Gastroesophageal sphincter (tissue), 4 donors: Measurements from ENCODE around the gene PDZD7. TPM values are rescaled to one million over a fixed set of nuclear protein-coding genes. Genes with fewer than 3 reads are reported as not detected.

Experiments
- ATAC-seq: fragments of 150-250 bp; one replicate; pipeline ENCODE4 v1.9.1; 2016; ENCODE audit warnings: mild to moderate bottlenecking, moderate library complexity
- H3K27ac ChIP-seq, 4 donors: fragments of 200-600 bp; sonication (generic) in 3 of 4; 1 replicate in 3 of 4; 2 replicates in 1 of 4; pipeline ENCODE4 v1.5.1; 2016 to 2019
- H3K27me3 ChIP-seq: fragments of 200-600 bp; sonication (generic); one replicate; pipeline ENCODE4 v1.5.1; 2019
- H3K36me3 ChIP-seq, 2 donors: fragments of 200-600 bp; sonication (generic); one replicate each; pipeline ENCODE4 v1.5.1; 2019; ENCODE audit warnings: control low read depth in 1 of 2
- H3K4me1 ChIP-seq, 3 donors: fragments of 200-600 bp; sonication (generic); 1 replicate in 2 of 3; 2 replicates in 1 of 3; pipeline ENCODE4 v1.5.1; 2016 to 2019; ENCODE audit warnings: control low read depth in 2 of 3
- H3K4me3 ChIP-seq, 2 donors: fragments of 200-600 bp; sonication (generic); one replicate each; pipeline ENCODE4 v1.5.1; 2019; ENCODE audit warnings: mild to moderate bottlenecking in 1 of 2, moderate library complexity in 1 of 2
- H3K9me3 ChIP-seq, 3 donors: fragments of 200-600 bp; sonication (generic); one replicate each; pipeline ENCODE4 v1.5.1; 2017 to 2019; ENCODE audit warnings: control low read depth in 2 of 3
- EP300 ChIP-seq: sonication (generic); formaldehyde crosslinking; IDR thresholded peaks from one replicate; pipeline ENCODE4 v1.6.1; 2017; ENCODE audit warnings: antibody characterized with exemption, mild to moderate bottlenecking
- POLR2A ChIP-seq, 2 donors: fragments of 450-650 bp; IDR thresholded peaks; one replicate each; pipeline ENCODE4 v1.6.1; 2017; ENCODE audit warnings: antibody characterized with exemption in 2 of 2, mild to moderate bottlenecking in 2 of 2, moderate library complexity in 1 of 2
- POLR2AphosphoS5 ChIP-seq: sonication (generic); formaldehyde crosslinking; IDR thresholded peaks from one replicate; pipeline ENCODE4 v1.6.1; 2017; ENCODE audit warnings: antibody characterized with exemption
- WGBS, 2 donors: methylation state at CpG; one replicate each; pipeline ENCODE4 v1.1.5; 2018; ENCODE audit warnings: low coverage in 1 of 2; 5-methylcytosine and 5-hydroxymethylcytosine counted together
- total RNA-seq, 4 donors: library from RNA; depleted of rRNA; stranded (reverse); fragments of >200 nt; gene quantifications; one replicate each; pipeline ENCODE4 v1.1.0, GENCODE V29; 2016
- TF ChIP-seq, protein P1 (sequence below), 4 experiments: fragments of 200-600 bp in 2 of 4; fragments of 450-650 bp in 2 of 4; sonication (generic) in 1 of 4; IDR thresholded peaks; one replicate each; pipeline ENCODE4 v1.5.1; 2017 to 2019; ENCODE audit warnings: antibody characterized with exemption in 4 of 4, mild to moderate bottlenecking in 2 of 4, moderate library complexity in 2 of 4

Gene PDZD7
- total RNA-seq, 4 donors from 2014 or later: 0.31 to 0.54 (median 0.39) TPM; not detected in 1

DNA sequence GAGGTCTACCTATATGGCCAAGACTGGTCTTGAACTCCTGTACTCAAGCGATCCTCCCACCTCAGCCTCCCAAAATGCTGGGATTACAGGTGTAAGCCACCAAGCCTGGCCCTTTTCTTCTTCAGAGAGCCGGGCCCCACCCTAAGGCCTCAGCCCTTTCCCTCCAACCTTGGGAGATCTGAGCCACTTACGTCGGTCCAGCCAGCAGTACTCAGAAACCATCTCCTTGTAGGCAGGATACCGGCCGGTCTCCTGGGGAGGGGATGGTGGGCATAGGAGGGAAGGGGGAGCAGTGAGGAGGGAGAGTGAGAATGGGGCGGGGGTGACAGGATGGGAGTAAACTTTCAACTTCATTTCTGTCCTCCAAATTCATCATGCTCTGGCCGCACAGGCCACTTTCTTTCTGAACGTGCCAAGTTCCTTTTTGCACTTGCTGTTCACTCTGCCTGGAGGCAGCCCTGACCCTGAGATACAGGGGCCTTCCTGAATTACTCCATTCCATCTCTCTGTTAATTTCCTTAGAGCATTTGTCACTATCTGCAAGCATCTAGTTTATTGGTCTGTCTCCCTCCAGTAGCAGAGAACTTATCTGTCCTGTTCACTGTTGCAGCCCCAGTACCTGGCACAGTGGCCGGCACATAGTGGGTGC is 10.4 kb downstream of the PDZD7 start:
- H3K4me1 ChIP-seq: peaks cover 0 to 14% (median 0%) of the 10 kb centered on the region in 3 donors
- no peaks in the 10 kb centered on the region for H3K9me3 ChIP-seq
- H3K36me3 ChIP-seq: no peaks in the 10 kb centered on the region
- ATAC-seq: no peak
- no peak overlapping the region for H3K27ac ChIP-seq
- TF ChIP-seq EP300 (no peak), POLR2A (IDR thresholded peaks at IDR 0.05) (no peak), POLR2AphosphoS5 (no peak)
- TF ChIP-seq, protein P1, sequence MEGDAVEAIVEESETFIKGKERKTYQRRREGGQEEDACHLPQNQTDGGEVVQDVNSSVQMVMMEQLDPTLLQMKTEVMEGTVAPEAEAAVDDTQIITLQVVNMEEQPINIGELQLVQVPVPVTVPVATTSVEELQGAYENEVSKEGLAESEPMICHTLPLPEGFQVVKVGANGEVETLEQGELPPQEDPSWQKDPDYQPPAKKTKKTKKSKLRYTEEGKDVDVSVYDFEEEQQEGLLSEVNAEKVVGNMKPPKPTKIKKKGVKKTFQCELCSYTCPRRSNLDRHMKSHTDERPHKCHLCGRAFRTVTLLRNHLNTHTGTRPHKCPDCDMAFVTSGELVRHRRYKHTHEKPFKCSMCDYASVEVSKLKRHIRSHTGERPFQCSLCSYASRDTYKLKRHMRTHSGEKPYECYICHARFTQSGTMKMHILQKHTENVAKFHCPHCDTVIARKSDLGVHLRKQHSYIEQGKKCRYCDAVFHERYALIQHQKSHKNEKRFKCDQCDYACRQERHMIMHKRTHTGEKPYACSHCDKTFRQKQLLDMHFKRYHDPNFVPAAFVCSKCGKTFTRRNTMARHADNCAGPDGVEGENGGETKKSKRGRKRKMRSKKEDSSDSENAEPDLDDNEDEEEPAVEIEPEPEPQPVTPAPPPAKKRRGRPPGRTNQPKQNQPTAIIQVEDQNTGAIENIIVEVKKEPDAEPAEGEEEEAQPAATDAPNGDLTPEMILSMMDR (IDR thresholded peaks at IDR 0.05): no peak
- peaks cover 51% of the 10 kb centered on the region for H3K27me3 ChIP-seq
- 80 to 82% methylated on average over 2 of the region's 10 CpGs for WGBS, 2 donors
- no peak overlapping the region for H3K4me3 ChIP-seq

DNA sequence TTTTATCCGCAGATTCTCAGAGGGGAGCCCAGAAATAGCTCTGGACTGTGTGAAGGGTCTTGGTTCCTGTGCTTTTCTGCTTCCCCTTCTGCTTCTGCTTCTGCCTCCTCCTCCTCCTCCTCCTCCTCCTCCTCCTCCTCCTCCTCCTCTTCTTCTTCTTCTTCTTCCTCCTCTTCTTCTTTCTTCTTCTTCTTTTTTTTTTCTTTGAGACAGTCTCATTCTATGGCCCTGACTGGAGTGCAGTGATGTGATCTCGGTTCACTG is 11.6 kb downstream of the PDZD7 start:
- WGBS, 2 donors: 57% methylated on average over 2 of the region's 2 CpGs; no CpG with 5 or more reads in 1 of the 2 donors

DNA sequence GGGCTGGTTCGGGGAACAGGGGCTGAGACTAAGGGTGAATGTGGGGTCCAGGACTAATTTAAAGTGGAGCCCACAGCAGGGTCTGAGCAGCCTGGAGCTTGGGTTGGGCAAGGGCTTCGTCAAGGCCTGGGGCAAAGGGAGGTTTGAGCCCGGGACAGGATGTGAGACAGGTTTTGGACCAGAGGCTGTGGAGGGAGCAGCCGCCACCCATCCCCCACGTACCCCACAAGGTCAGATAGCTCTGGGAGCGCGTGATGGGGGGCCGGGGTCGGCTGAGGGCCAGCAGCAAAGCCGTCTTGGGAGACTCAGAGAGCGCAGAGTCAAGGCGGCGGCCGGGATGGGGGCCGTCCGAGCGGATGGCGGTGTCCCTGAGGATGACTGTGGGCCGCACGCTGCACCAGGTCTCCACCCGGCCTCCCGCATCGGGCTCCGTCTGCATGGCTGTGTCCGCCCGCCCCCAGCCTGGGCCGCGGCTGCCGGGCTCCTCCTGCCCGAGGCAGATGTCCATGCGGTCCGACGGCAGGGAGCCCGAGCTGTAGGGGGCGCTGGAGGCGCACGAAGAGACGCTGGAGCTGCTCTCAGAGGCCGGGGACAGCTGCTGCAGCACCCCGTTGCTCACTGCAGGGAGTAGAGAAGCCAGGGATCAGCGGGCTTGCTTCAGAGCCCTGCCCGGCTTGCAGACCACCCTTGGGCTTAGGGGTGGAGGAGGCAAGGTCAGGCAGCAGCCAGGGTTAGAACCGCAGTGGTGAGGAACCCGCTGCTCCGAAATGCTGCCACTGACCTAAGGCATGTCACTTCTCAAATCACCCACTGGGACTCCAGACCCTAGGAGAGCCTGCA is 12.1 kb downstream of the PDZD7 start:
- no peaks in the 10 kb centered on the region for H3K9me3 ChIP-seq
- no peak overlapping the region for H3K27ac ChIP-seq
- no peak overlapping the region for H3K4me3 ChIP-seq
- TF ChIP-seq, protein P1 (IDR thresholded peaks at IDR 0.05): peak in 3 of 4 experiments; percentile 46 to 75 (median 65)
- TF ChIP-seq EP300: no peak
- peaks cover 0 to 26% (median 4%) of the 10 kb centered on the region in 3 donors for H3K4me1 ChIP-seq
- H3K27me3 ChIP-seq: peaks cover 52% of the 10 kb centered on the region
- 20 to 66% methylated on average over 3 of the region's 45 CpGs for WGBS, 2 donors
- ATAC-seq: peak; percentile 81
- H3K36me3 ChIP-seq: no peaks in the 10 kb centered on the region

More for the DNA sequence above, 11.6 kb downstream of the PDZD7 start:
- Histone ChIP-seq H3K9me3 (no peaks in the 10 kb centered on the region), H3K27ac (no peak overlapping the region), H3K4me3 (no peak overlapping the region), H3K4me1 (peaks cover 0 to 20% (median 0%) of the 10 kb centered on the region in 3 donors), H3K27me3 (peaks cover 52% of the 10 kb centered on the region), H3K36me3 (no peaks in the 10 kb centered on the region)
- ATAC-seq: no peak
- TF ChIP-seq POLR2A (IDR thresholded peaks at IDR 0.05): no peak
- TF ChIP-seq, protein P1 (IDR thresholded peaks at IDR 0.05): no peak
- TF ChIP-seq POLR2AphosphoS5: no peak
- TF ChIP-seq EP300: no peak

DNA sequence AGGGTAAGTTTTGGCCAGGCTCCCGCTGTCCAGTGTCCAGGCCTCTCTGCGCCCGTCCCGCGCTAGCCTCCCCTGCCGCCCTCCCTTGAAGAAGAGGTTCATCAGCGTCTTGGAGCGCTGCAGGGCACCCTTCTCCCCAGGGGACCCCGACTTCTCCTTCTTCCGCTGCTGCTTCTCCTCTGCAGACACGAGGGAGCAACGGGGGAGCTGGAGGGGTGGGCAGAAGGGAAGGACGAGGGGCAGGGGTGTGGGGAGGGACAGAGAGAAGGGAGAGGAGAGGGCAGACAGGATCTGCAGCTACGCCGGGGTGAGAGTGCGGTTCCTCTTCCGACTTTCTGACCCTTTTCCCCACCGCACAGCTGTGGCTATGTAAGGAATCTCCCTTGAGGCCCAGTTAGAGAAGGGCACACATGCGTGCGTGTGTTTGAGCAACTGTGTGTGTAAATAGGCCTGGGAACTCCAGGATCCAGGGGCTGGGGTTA is 12.8 kb downstream of the PDZD7 start:
- Histone ChIP-seq H3K27ac (no peak overlapping the region), H3K9me3 (no peaks in the 10 kb centered on the region), H3K4me1 (peaks cover 0 to 32% (median 8%) of the 10 kb centered on the region in 3 donors), H3K36me3 (no peaks in the 10 kb centered on the region), H3K4me3 (no peak overlapping the region), H3K27me3 (peaks cover 52% of the 10 kb centered on the region)
- 64 to 72% methylated on average over 5 to 14 of the region's 20 CpGs for WGBS, 2 donors
- TF ChIP-seq EP300 (no peak), POLR2A (IDR thresholded peaks at IDR 0.05) (no peak), POLR2AphosphoS5 (no peak)
- TF ChIP-seq, protein P1 (IDR thresholded peaks at IDR 0.05): no peak
- no peak for ATAC-seq
